Endothelial cell of umbilical vein (primary cell): Measurements from ENCODE around the gene SYMPK. TPM values are rescaled to one million over a fixed set of nuclear protein-coding genes. Genes with fewer than 3 reads are reported as not detected.

ENCODE experiments used
- BruUV-seq: library from RNA; stranded (reverse); fragments of 400-500 nt; replicated peaks from 2 replicates; lab custom pipeline; 2021; lab: Mats Ljungman, UMichigan
- CTCF ChIA-PET: fragments of 300-600, 350-600 bp; sonication (Branson Sonifier 250); formaldehyde crosslinking; loops from one replicate; lab custom pipeline; 2021; ENCODE audit warnings: antibody characterized with exemption, inconsistent platforms; lab: Charles Lee
- POLR2A ChIA-PET: fragments of 300-600, 350-600 bp; sonication (Branson Sonifier 250); formaldehyde crosslinking; loops from one replicate; lab custom pipeline; 2021; ENCODE audit warnings: antibody characterized with exemption, inconsistent platforms; lab: Charles Lee
- DNase-seq: peaks from one replicate; pipeline ENCODE4 v3.0.0-alpha.2; 2011; ENCODE audit warnings: low read depth, low spot score
- FAIRE-seq: peaks from 2 replicates; lab custom pipeline; 2011; peaks lifted over from hg19 to GRCh38; lab: Jason Lieb, UNC
- H2AFZ ChIP-seq: 2 replicates; pipeline ENCODE4 v1.6.0; 2012; ENCODE audit warnings: low read depth, low read length, control low read depth, inconsistent platforms
- H3K27ac ChIP-seq: 2 replicates; pipeline ENCODE4 v1.5.1; 2011; ENCODE audit warnings: low read depth, mild to moderate bottlenecking, control low read depth, low read length, moderate library complexity; ENCODE audit not compliant: insufficient read depth
- H3K27me3 ChIP-seq, 2 experiments: 2 replicates each; pipeline versions ENCODE4 v1.6.0 to v1.6.1; 2011; ENCODE audit warnings: low read length in 2 of 2, mixed read lengths in 1 of 2; ENCODE audit not compliant: control insufficient read depth in 2 of 2, insufficient read depth in 2 of 2
- H3K36me3 ChIP-seq, 2 experiments: 2 replicates in 1 of 2; 3 replicates in 1 of 2; pipeline ENCODE4 v1.5.1; 2011; ENCODE audit warnings: low read length in 2 of 2, mild to moderate bottlenecking in 1 of 2, moderate library complexity in 1 of 2; ENCODE audit not compliant: control insufficient read depth in 2 of 2, insufficient read depth in 2 of 2; ENCODE audit errors: extremely low read depth in 1 of 2
- H3K4me1 ChIP-seq: 3 replicates; pipeline ENCODE4 v1.5.1; 2011; ENCODE audit warnings: mild to moderate bottlenecking, low read length; ENCODE audit not compliant: control insufficient read depth, insufficient read depth; ENCODE audit errors: extremely low read depth
- H3K4me2 ChIP-seq: 2 replicates; pipeline ENCODE4 v1.6.1; 2011; ENCODE audit warnings: low read length, control low read depth, mixed read lengths; ENCODE audit not compliant: insufficient read depth
- H3K4me3 ChIP-seq, 3 experiments: fragments of 200-600 bp in 1 of 3; sonication (generic), shearing (Covaris generic) in 1 of 3; replicated peaks in 1 of 3; 2 replicates each; pipeline ENCODE4 v1.5.1; 2011 to 2016; ENCODE audit warnings: control low read depth in 3 of 3, low read length in 3 of 3, mild to moderate bottlenecking in 2 of 3, inconsistent platforms in 1 of 3, low read depth in 1 of 3, moderate library complexity in 1 of 3; ENCODE audit not compliant: insufficient read depth in 1 of 3
- H3K79me2 ChIP-seq: 2 replicates; pipeline ENCODE4 v1.6.0; 2012; ENCODE audit warnings: low read length, inconsistent platforms; ENCODE audit not compliant: control insufficient read depth, insufficient read depth
- H3K9ac ChIP-seq: replicated peaks from 2 replicates; pipeline ENCODE3; 2011; ENCODE audit warnings: low read length, control low read depth; ENCODE audit not compliant: insufficient read depth; ENCODE audit errors: extremely low read depth
- H3K9me1 ChIP-seq: replicated peaks from 3 replicates; pipeline ENCODE4 v1.6.0; 2011; ENCODE audit warnings: mild to moderate bottlenecking, low read length; ENCODE audit not compliant: control insufficient read depth, insufficient read depth; ENCODE audit errors: extremely low read depth
- H3K9me3 ChIP-seq: replicated peaks from 2 replicates; pipeline ENCODE4 v1.5.1; 2012; ENCODE audit warnings: low read length, inconsistent platforms; ENCODE audit not compliant: control insufficient read depth, insufficient read depth
- H4K20me1 ChIP-seq: replicated peaks from 2 replicates; pipeline ENCODE3; 2011; ENCODE audit warnings: mild to moderate bottlenecking, low read length; ENCODE audit not compliant: control insufficient read depth, insufficient read depth; ENCODE audit errors: extremely low read depth
- FOS ChIP-seq: IDR thresholded peaks from 2 replicates; pipeline ENCODE4 v1.6.1; 2011; ENCODE audit warnings: mild to moderate bottlenecking, low read length, moderate library complexity, borderline replicate concordance; ENCODE audit not compliant: insufficient read depth
- POLR2A ChIP-seq: IDR thresholded peaks from 2 replicates; pipeline ENCODE4 v1.6.1; 2012; ENCODE audit warnings: low read depth, mild to moderate bottlenecking, control low read depth, low read length
- POLR2AphosphoS5 ChIP-seq: IDR thresholded peaks from 2 replicates; pipeline ENCODE4 v1.6.1; 2012; ENCODE audit warnings: low read depth, mild to moderate bottlenecking, control low read depth, low read length, moderate library complexity; ENCODE audit not compliant: insufficient read depth
- dilution Hi-C: fragments of 300-500 bp; cut with MboI; formaldehyde crosslinking; loops from one replicate; pipeline ENCODE4 v1.15.0; 2019; ENCODE audit warnings: low sequenced_read_pairs; ENCODE audit not compliant: extremely low pct_ligation_motif_present
- intact Hi-C: fragments of 100-400 bp; cut with micrococcal nuclease; formaldehyde crosslinking; loops from one replicate; pipeline ENCODE4 v1.10.0; 2022
- polyA plus RNA-seq, 4 experiments: library from polyadenylated mRNA; depleted of rRNA in 3 of 4; stranded (reverse) in 3 of 4; unstranded in 1 of 4; fragments of >200 nt; gene quantifications; 2 replicates each; pipeline versions ENCODE4 v1.2.1 to v1.2.3, GENCODE V29; 2011 to 2012; ENCODE audit warnings: missing spikeins in 1 of 4
- total RNA-seq: library from RNA; stranded (reverse); gene quantifications from 2 replicates; pipeline ENCODE4 v1.2.3, GENCODE V29; 2021

The SYMPK gene
- total and polyA plus RNA-seq, 2 donors (not counting 3 experiments of a cell fraction or from before 2014, with no cell fraction given): 89.8 to 95.7 TPM

- intact Hi-C loops: loop anchor here (1.0 to 2.0 kb wide), 2 partner anchors 17 to 92 kb away; partner anchors contain the start of genes CCDC61 and IRF2BP1
- FAIRE-seq: peak; percentile 99
- Histone ChIP-seq H3K79me2 (no peaks in the 10 kb centered on the region), H3K9me1 (no peaks in the 10 kb centered on the region), H2AFZ (peak overlapping the region; percentile 95), H3K9ac (peak overlapping the region; percentile 25), H3K4me1 (peaks cover 7% of the 10 kb centered on the region), H3K27me3 (no peaks in the 10 kb centered on the region), H3K4me2 (peak overlapping the region; percentile 58), H3K36me3 (no peaks in the 10 kb centered on the region), H3K4me3 (peak overlapping the region; percentile 4 to 55 (median 36)), H4K20me1 (no peaks in the 10 kb centered on the region), H3K9me3 (no peaks in the 10 kb centered on the region), H3K27ac (no peak overlapping the region)
- ChIA-PET CTCF (interaction anchor here (0.9 to 2.1 kb wide), 15 partner anchors 9 to 133 kb away, joined by 3 to 9 read pairs (median 4); partner anchors contain the start of genes CCDC61, FOXA3 and NANOS2), POLR2A (interaction anchor here (0.5 to 1.2 kb wide), 4 partner anchors 11 to 379 kb away, joined by 3 to 6 read pairs (median 4); partner anchors contain the start of genes CCDC61 and IRF2BP1)
- DNase-seq: peak; percentile 99
- BruUV-seq: TSS peak; percentile 36
- dilution Hi-C loops: no loop called here
- TF ChIP-seq POLR2A: peak; percentile 94
- TF ChIP-seq POLR2AphosphoS5: peak; percentile 83
- no peak for TF ChIP-seq FOS
Observed at GRCh38 chr19:45902651-45903625, 40.0 kb upstream of the SYMPK start.
